Measurements from ENCODE around the gene TUBB1.
A peak's percentile ranks its signal among the peaks of the same experiment; 100 is the strongest.

Gene TUBB1

GRCh38 chr20:59044796-59045195 is 25.6 kb downstream of the TUBB1 start:
- no peak for DNase-seq

DNA sequence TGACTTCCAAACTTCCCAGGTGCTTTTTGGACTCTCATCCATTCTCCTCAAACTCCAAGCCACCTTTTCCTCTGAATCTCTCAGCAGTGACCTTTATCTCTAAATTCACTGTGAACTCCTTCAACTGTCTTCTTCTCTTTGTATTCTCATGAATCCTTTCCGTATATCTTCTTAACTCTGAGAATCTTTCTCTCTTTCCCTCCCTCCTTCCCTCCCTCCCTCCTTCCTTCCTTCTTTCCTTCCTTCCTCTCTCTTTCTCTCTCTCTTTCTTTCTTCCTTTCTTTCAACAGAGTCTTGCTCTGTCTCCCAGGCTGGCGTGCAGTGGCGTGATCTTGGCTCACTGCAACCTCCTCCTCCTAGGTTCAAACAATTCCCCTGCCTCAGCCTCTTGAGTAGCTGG is 27.6 kb downstream of the TUBB1 start:
- DNase-seq: no peak

- peak; percentile 28 for DNase-seq
These were observed 28.9 kb downstream of the TUBB1 start for GRCh38 chr20:59047938-59048680.

GRCh38 chr20:59048681-59049030 is 29.4 kb downstream of the TUBB1 start:
- no peak for DNase-seq

DNA sequence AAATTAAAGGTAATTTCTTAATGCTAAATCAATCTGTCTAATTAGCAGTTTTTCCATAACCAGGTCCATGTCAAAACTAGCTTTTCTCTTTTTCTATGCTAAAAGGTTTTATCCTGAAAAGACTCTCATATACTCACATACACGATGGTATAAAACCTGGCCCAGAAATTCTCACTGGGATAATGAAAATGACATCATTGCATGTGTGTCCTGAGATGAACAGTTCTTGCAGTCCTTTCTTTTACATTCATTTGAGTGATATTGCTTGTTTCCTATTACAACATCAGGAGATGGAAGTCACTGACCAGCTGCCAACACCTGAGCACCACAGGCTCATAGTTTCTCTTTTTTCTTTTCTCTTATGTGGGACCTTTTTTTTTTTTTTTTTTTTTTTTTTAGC is 31.2 kb downstream of the TUBB1 start:
- no peak for DNase-seq

- no peak for DNase-seq
These were observed 32.5 kb downstream of the TUBB1 start for GRCh38 chr20:59051666-59052185.

GRCh38 chr20:59055302-59055701 is 36.1 kb downstream of the TUBB1 start:
- no peak for DNase-seq

GRCh38 chr20:59062081-59062480 is 42.9 kb downstream of the TUBB1 start:
- DNase-seq: no peak

DNA sequence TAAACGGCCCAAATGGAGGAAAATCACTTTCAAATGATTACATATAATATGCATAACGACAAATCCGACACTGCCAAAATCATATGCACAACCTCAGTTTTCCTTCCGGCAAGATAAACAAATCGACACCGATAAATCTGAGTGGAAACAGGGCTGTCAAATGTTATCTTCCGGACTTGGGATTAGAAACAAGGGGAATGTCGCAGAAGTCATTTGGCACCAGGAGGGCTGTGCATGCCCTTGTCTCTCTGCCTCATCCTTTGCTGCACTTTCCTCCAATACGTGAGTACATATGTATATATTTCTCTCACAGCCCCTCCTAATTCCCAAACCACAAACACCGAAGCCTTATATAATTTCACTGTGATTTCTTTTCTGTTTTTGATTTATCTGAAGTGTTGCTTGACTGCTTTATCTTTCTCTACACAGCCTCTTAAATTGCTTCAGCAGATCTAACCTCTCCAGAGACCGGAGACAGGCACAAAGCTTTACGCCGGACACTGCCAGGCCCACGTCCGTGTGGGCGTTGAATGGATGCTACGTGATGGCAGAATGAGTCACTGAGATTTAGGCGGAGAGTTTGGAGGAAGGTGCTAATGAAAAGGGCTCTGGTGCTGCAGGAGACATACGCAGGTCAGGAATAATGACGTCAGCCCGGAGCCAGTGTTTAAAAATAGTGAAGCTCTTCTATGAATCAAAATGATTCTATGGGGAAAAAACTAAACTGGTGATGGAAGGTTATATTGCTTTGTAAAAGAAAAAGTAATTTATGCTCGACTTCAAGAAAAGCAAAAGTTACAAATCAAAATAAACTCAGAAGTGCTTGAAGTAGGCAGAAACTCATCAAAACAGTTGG is 44.4 kb downstream of the TUBB1 start:
- DNase-seq: peak; percentile 34

GRCh38 chr20:59064214-59064722 is 45.0 kb downstream of the TUBB1 start:
- DNase-seq: no peak

DNA sequence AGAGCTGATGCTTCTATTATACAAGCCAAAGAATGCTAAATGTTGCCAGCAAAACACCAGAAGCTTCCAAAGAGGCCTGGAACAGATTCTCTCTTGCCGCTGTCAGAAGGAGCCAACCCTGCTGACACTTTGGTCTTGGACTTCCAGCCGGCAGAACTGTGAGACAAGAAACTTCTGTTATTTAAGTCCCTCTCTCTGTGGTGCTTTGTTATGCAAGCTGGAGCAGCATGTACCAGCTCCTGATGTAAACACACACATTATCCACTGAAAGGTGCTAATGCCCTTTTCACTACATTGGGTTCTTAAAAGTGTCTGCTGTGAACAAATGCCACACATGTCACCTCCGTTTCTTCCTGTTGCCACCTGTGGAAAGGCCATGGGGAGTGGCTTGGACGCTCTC is 49.3 kb downstream of the TUBB1 start:
- DNase-seq: no peak

- no peak for DNase-seq
These were observed 49.8 kb downstream of the TUBB1 start for GRCh38 chr20:59069026-59069425.

DNA sequence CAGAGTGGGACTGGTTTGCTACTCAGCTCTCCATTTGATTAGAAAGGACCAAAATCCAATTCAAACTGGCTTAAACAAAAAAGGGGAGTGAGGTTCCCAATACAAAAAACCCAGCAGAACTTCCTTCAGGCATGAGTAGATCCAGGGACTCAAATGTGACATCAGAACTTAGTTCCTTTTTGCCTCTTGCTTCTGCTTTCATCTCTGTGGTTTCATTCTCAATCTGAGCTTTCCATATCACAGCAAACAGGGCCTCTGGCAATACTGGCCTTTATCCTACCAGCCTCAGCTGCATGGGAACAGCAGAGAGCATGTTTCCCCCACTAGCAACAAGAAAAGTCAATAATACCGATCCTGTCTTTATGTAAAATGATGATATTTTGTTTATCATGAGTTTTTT is 52.0 kb downstream of the TUBB1 start:
- no peak for DNase-seq

DNA sequence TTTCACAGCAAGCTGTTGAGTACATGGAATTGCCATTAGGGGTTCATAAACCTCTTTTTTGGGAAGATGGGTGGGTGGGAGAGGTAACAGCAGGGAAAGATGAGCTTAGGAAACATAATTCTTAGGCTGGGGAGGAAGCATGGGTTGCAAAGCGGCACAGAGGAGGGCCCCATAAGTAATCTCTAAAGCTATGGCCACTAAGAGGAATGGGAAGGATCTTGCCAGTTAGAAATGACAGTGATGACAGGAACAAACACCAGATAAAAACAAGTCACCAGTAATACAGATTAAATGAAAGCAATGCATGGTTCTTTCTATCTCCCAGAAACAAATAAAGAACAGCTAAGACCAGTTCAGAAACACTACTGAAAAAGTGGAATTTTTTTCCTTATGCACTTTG is 54.4 kb downstream of the TUBB1 start:
- DNase-seq: no peak

- peak; percentile 74 for DNase-seq
These were observed 55.2 kb downstream of the TUBB1 start for GRCh38 chr20:59074456-59074855.

- no peak for DNase-seq
These were observed 56.8 kb downstream of the TUBB1 start for GRCh38 chr20:59075934-59076508.

All from fibroblast of upper back skin (primary cell).